Mononuclear cell (primary cell): ENCODE measurements around the gene PLEKHG3. TPM values are rescaled to one million over a fixed set of nuclear protein-coding genes. Genes with fewer than 3 reads are reported as not detected.

Experiments
- H3K27me3 ChIP-seq: 2 replicates; pipeline ENCODE4 v1.6.0; 2011; ENCODE audit warnings: low read length, control low read depth; ENCODE audit not compliant: insufficient read depth
- H3K4me1 ChIP-seq: 2 replicates; pipeline ENCODE4 v1.5.1; 2011; ENCODE audit warnings: mild to moderate bottlenecking, low read length, control low read depth; ENCODE audit not compliant: insufficient read depth
- H3K4me3 ChIP-seq: 2 replicates; pipeline ENCODE4 v1.5.1; 2011; ENCODE audit warnings: mild to moderate bottlenecking, low read length, moderate library complexity
- H3K9me3 ChIP-seq: 2 replicates; pipeline ENCODE4 v1.5.1; 2011; ENCODE audit warnings: low read depth, mild to moderate bottlenecking, control low read depth, low read length
- total RNA-seq: library from RNA; depleted of rRNA; stranded (reverse); fragments of >200 nt; gene quantifications from one replicate; pipeline ENCODE4 v1.2.3, GENCODE V29; 2012

PLEKHG3 gene
- total RNA-seq, 1 donor, result 6.7 TPM

DNA sequence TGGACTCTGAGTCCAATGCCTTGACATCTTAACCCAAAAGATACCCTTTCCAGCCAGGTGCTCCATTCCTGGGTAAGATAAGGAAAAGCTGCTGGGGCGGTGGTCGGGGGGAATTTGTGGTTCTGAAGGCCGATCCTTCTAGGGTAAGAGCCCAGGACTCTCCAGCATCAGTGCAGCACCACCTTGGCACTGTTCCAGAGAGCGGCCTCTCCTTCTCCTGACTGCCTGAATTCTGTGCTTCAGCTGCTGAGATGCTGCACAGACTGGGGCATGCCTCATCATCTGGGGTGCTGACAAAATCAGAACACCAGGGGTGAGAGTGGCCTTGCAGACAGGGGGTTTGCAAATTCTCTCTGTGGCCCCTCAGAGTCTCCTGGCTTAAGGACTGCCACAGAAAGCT lies 88.0 kb downstream of the PLEKHG3 start:
- Histone ChIP-seq H3K4me3 (no peak overlapping the region), H3K9me3 (no peaks in the 10 kb centered on the region), H3K4me1 (no peaks in the 10 kb centered on the region), H3K27me3 (no peaks in the 10 kb centered on the region)

- H3K9me3 ChIP-seq, result no peaks in the 10 kb centered on the region
- no peak overlapping the region for H3K4me3 ChIP-seq
- no peaks in the 10 kb centered on the region for H3K27me3 ChIP-seq
- no peaks in the 10 kb centered on the region for H3K4me1 ChIP-seq
Observed at GRCh38 chr14:64792871-64793560, 88.8 kb downstream of the PLEKHG3 start.

GRCh38 chr14:64795211-64795610 lies 91.0 kb downstream of the PLEKHG3 start:
- Histone ChIP-seq H3K4me1 (no peaks in the 10 kb centered on the region), H3K4me3 (no peak overlapping the region), H3K27me3 (no peaks in the 10 kb centered on the region), H3K9me3 (no peaks in the 10 kb centered on the region)

- Histone ChIP-seq H3K4me3 (no peak overlapping the region), H3K4me1 (no peaks in the 10 kb centered on the region), H3K9me3 (no peaks in the 10 kb centered on the region), H3K27me3 (no peaks in the 10 kb centered on the region)
Observed at GRCh38 chr14:64795921-64796320, 91.7 kb downstream of the PLEKHG3 start.

- Histone ChIP-seq H3K4me1 (no peaks in the 10 kb centered on the region), H3K9me3 (no peaks in the 10 kb centered on the region), H3K27me3 (no peaks in the 10 kb centered on the region), H3K4me3 (no peak overlapping the region)
Observed at GRCh38 chr14:64796369-64796768, 92.1 kb downstream of the PLEKHG3 start.

DNA sequence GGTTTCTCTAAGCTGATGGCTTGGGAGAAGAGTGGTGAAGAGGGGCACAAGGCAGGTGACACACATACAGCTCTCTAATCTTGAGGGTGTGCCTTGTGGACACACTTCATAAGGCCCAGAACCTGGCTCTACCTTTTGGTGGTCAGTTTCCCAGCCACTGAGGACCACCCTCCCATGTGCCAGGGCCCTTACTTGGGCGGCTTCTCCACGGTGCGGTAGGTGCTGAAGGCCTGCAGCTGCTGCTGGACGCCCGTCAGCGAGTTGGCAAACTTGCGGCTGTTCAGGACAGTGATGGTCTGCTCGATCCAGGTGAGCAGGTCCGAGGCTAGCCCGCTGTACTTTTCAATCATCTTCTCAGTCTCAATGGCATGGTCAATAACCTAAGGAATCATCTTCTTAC lies 95.3 kb downstream of the PLEKHG3 start:
- Histone ChIP-seq H3K27me3 (no peaks in the 10 kb centered on the region), H3K4me1 (no peaks in the 10 kb centered on the region), H3K4me3 (no peak overlapping the region), H3K9me3 (no peaks in the 10 kb centered on the region)

Other genes with a start within 250 kb of the PLEKHG3 start
- gene AKAP5, start 238.9 kb upstream of the PLEKHG3 start, total RNA-seq, result 2.3 TPM
- gene ZBTB25, start 200.6 kb upstream of the PLEKHG3 start, total RNA-seq, result 30.3 TPM
- gene ZBTB1, start 199.7 kb upstream of the PLEKHG3 start, total RNA-seq, result 198 TPM
- gene HSPA2, start 163.7 kb upstream of the PLEKHG3 start, total RNA-seq, result 2.7 TPM
- gene PPP1R36, start 154.5 kb upstream of the PLEKHG3 start, total RNA-seq, result 0.73 TPM
- gene SPTB, start 175.5 kb downstream of the PLEKHG3 start, total RNA-seq, result 1.5 TPM
- 110 TPM for gene CHURC1, start 210.0 kb downstream of the PLEKHG3 start, total RNA-seq
- gene GPX2, start 238.3 kb downstream of the PLEKHG3 start, total RNA-seq, result not detected